Activated CD4-positive, alpha-beta T cell treated with anti-CD3 and anti-CD28 coated beads, Interleukin-2, amount 10 ng/mL, durations not matched to agents 7 days and 5 days (primary cell): ENCODE measurements around the gene RUFY4. TPM values are rescaled to one million over a fixed set of nuclear protein-coding genes. Genes with fewer than 3 reads are reported as not detected.

Experiments used
- CTCF ChIA-PET: fragments of 350-600 bp; sonication (Branson Sonifier 250); formaldehyde crosslinking; loops from one replicate; lab custom pipeline; 2021; ENCODE audit warnings: antibody characterized with exemption; lab: Charles Lee
- POLR2A ChIA-PET: fragments of 350-600 bp; sonication (Branson Sonifier 250); formaldehyde crosslinking; loops from one replicate; lab custom pipeline; 2021; ENCODE audit warnings: antibody characterized with exemption; lab: Charles Lee
- DNase-seq: peaks from one replicate; pipeline ENCODE4 v3.0.0-alpha.2; 2020
- H3K27ac Mint-ChIP-seq: one replicate; pipeline ENCODE4 v1.8.0; 2021; ENCODE audit warnings: mild to moderate bottlenecking, moderate library complexity, mixed read lengths
- H3K27me3 Mint-ChIP-seq: one replicate; pipeline ENCODE4 v1.8.0; 2021; ENCODE audit warnings: mixed read lengths
- H3K36me3 Mint-ChIP-seq: one replicate; pipeline ENCODE4 v1.8.0; 2021; ENCODE audit warnings: low read depth, mixed read lengths
- H3K4me1 Mint-ChIP-seq: one replicate; pipeline ENCODE4 v1.8.0; 2021; ENCODE audit warnings: mixed read lengths
- H3K4me3 Mint-ChIP-seq: one replicate; pipeline ENCODE4 v1.8.0; 2021; ENCODE audit warnings: mild to moderate bottlenecking, moderate library complexity, mixed read lengths
- H3K9me3 Mint-ChIP-seq: one replicate; pipeline ENCODE4 v1.8.0; 2021; ENCODE audit warnings: mixed read lengths
- total RNA-seq, 2 experiments: library from RNA; stranded (reverse); gene quantifications; one replicate each; pipeline ENCODE4 v1.2.3, GENCODE V29; 2021

RUFY4 gene
- total RNA-seq, 2 experiments from 2014 or later = 2.1 to 2.7 TPM

DNA sequence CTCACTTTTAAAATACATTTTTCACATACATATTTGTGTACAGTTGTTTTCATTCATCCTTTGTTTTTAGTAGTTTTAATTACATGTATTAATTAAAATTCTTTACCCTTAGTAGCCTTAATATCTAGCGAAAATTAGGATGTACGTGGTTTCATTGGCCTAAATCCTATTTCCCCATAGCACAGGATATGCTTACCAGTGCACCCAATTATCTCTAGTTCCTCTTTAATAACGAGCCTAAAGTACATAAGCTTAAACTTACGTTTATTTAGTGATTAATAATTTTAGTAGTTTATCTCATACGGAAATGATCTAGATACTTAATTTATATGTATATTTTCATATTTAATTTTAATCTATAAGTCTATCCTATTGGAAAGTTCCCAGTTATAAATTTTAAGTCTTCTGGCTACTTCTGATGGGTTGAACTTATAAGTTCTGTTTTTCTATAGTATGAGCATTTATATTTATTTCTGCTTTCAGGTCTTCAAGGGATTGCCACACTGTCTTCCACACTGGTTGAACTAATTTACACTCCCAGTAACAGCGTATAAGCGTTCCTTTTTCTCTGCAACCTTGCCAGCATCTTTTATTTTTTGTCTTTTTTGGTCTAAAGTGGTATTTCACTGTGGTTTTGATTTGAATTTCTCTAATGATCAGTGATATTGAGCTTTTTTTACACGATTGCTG is 21.4 kb upstream of the RUFY4 start:
- CTCF ChIA-PET = no interaction called here
- Mint-ChIP-seq H3K36me3 (peaks cover 31% of the 10 kb centered on the region), H3K9me3 (peaks cover 23% of the 10 kb centered on the region), H3K4me1 (peaks cover 3% of the 10 kb centered on the region), H3K27ac (no peak overlapping the region), H3K27me3 (peaks cover 22% of the 10 kb centered on the region), H3K4me3 (no peak overlapping the region)
- no peak for DNase-seq
- POLR2A ChIA-PET = no interaction called here

DNA sequence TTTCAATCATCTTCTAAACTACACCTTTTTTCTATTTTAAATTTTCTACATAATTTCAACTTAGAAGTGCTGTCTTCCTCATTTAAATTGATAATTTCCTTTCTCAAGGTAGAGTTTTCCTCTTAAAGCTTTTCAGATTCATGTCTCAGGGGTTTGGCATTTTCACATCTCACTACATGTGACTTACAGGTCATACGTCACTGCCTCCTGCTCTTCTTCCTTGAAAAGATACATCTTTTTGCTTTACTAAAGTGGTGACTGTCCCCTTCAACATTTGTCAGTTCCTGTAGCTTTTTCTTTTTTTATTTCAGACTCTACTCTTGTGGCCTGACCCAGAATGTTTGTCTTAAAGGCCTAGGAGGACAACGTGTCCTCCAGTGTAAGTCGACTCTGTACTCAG is 17.1 kb upstream of the RUFY4 start:
- CTCF ChIA-PET = interaction anchor here (0.6 to 1.1 kb wide), 2 partner anchors 17 to 776 kb away, joined by 5 read pairs; partner anchors contain the start of gene RUFY4
- no peak for DNase-seq
- POLR2A ChIA-PET = no interaction called here
- H3K4me1 Mint-ChIP-seq = no peaks in the 10 kb centered on the region
- peaks cover 22% of the 10 kb centered on the region for H3K27me3 Mint-ChIP-seq
- peaks cover 11% of the 10 kb centered on the region for H3K9me3 Mint-ChIP-seq
- H3K27ac Mint-ChIP-seq = no peak overlapping the region
- H3K4me3 Mint-ChIP-seq = no peak overlapping the region
- H3K36me3 Mint-ChIP-seq = peaks cover 14% of the 10 kb centered on the region

DNA sequence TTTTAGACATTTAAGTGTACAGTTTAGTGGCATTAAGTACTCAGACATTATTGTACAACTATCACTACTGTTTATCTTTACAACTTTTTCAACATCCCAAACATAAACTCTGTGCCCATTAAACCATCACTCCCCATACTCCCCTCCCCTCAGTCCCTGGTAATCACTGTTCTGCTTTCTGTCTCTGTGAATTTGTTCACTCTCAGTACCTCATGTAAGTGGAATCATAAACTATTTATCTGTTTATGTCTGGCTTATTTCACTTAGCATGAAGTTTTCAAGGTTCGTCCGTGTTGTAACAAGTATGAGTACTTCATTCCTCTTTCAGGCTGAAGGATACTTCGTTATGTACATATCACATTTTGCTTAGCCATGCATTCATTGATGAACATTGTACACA is 9.8 kb upstream of the RUFY4 start:
- no peaks in the 10 kb centered on the region for H3K4me1 Mint-ChIP-seq
- no peaks in the 10 kb centered on the region for H3K9me3 Mint-ChIP-seq
- POLR2A ChIA-PET = no interaction called here
- CTCF ChIA-PET = interaction anchor here (1.4 kb wide), 1 partner anchor 10 kb away, joined by 4 read pairs; the partner anchor contains the start of gene RUFY4
- H3K4me3 Mint-ChIP-seq = no peak overlapping the region
- H3K27me3 Mint-ChIP-seq = peaks cover 14% of the 10 kb centered on the region
- no peaks in the 10 kb centered on the region for H3K36me3 Mint-ChIP-seq
- H3K27ac Mint-ChIP-seq = no peak overlapping the region
- DNase-seq = no peak

DNA sequence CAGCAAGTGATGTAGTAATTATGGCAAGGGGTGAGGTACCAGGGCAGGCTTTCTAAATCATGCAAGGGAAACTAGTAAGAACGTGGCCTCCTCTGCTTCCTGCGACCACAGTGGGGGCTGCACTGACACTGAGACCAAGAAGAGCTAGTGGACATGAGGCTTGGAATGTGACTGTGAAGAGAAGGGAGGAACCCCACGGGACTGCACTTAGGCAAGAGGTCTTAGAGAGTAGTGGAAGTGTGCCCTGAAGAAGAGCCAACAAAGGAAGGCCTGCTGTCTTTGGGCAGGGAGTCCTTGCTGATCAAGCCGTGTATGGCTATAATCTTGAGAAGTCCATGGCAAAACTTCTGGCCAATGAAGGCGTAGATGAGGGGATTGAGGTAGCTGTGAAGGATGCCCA is 8.9 kb upstream of the RUFY4 start:
- CTCF ChIA-PET = interaction anchor here (1.4 kb wide), 1 partner anchor 9 kb away, joined by 4 read pairs; the partner anchor contains the start of gene RUFY4
- no peak overlapping the region for H3K27ac Mint-ChIP-seq
- H3K36me3 Mint-ChIP-seq = no peaks in the 10 kb centered on the region
- H3K9me3 Mint-ChIP-seq = no peaks in the 10 kb centered on the region
- POLR2A ChIA-PET = no interaction called here
- peaks cover 14% of the 10 kb centered on the region for H3K27me3 Mint-ChIP-seq
- no peaks in the 10 kb centered on the region for H3K4me1 Mint-ChIP-seq
- no peak for DNase-seq
- H3K4me3 Mint-ChIP-seq = no peak overlapping the region

DNA sequence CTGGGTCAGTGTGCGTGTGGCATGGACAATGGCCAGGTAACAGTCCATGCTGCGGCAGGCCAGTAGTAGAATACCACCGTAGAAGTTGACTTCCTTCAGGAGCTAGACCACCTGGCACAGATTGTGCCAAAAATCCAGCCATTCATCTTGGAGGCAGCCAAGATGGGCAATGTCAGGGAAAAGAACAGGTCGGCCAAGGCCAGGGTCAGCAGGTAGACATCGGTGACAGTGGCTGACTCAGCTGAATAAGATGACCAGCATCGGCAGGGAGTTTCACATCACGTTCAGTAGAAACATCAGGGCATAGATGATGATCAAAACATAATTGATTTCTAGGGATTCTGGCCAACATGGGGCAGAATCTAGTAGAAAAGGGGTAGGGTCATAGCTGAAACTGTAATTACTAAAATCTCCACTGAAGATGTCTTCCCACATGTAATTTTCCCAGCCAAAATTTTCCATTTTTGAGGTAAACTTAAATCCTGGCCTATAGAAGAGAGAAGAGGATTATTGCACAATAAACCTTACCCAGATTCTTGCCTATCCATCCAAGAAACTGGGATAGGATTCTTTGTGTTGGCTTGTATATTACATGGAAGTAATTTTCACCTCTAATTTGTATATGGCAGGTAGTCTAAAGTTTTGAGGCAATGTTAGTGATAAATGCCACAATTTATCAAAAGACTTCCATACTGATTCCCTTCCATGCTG is 7.9 kb upstream of the RUFY4 start:
- Mint-ChIP-seq H3K4me1 (no peaks in the 10 kb centered on the region), H3K27ac (no peak overlapping the region), H3K4me3 (no peak overlapping the region), H3K36me3 (no peaks in the 10 kb centered on the region), H3K27me3 (peaks cover 14% of the 10 kb centered on the region), H3K9me3 (no peaks in the 10 kb centered on the region)
- ChIA-PET CTCF (interaction anchor here (0.8 to 1.4 kb wide), 3 partner anchors 8 to 275 kb away, joined by 3 to 4 read pairs (median 3); partner anchors contain the start of gene RUFY4), POLR2A (no interaction called here)
- no peak for DNase-seq

DNA sequence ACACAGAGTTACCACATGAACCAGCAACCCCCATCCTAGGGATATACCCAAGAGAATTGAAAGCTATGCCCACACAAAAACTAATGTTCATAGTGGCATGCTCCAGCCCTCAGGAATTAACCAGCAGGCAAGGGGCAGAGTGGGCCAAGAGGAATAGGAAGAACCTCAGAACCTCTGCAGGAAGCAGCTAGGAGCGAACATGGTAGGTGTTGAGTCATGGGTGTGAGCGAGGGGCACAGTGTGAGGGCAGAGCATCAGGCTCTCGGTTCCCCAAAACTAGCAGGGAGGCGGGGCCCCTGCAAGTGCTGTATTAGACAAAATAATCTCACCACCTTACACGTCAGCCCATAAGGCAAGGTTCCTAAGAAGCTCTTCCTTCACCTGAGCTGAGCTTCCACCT is 5.6 kb upstream of the RUFY4 start:
- Mint-ChIP-seq H3K4me3 (no peak overlapping the region), H3K27ac (no peak overlapping the region), H3K9me3 (no peaks in the 10 kb centered on the region), H3K27me3 (peaks cover 13% of the 10 kb centered on the region), H3K36me3 (no peaks in the 10 kb centered on the region), H3K4me1 (peaks cover 5% of the 10 kb centered on the region)
- DNase-seq = no peak
- ChIA-PET CTCF (interaction anchor here (0.6 to 1.2 kb wide), 4 partner anchors 12 to 701 kb away, joined by 3 read pairs; no protein-coding TSS in a partner anchor), POLR2A (no interaction called here)

DNA sequence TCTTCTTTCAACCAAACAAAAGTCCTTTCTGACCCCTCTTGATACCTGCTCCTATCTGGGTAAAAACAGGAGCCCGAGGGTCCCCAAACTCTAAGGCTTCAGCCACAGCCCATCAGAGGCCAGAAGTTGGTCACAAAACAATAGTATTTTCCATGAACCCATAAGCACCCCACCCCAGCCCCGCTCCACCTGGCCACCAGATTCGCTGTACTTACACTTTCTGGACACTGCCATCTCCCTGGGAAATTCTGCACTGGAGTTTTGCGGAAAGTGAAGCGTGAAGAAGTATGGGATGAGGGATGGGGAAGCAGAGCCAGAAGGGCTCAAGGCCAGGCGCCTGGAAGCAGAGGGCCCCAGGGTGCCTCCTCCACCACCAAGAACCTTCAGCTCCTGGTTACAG is 5.2 kb upstream of the RUFY4 start:
- POLR2A ChIA-PET = no interaction called here
- CTCF ChIA-PET = interaction anchor here (0.6 to 1.2 kb wide), 4 partner anchors 12 to 700 kb away, joined by 3 read pairs; no protein-coding TSS in a partner anchor

DNA sequence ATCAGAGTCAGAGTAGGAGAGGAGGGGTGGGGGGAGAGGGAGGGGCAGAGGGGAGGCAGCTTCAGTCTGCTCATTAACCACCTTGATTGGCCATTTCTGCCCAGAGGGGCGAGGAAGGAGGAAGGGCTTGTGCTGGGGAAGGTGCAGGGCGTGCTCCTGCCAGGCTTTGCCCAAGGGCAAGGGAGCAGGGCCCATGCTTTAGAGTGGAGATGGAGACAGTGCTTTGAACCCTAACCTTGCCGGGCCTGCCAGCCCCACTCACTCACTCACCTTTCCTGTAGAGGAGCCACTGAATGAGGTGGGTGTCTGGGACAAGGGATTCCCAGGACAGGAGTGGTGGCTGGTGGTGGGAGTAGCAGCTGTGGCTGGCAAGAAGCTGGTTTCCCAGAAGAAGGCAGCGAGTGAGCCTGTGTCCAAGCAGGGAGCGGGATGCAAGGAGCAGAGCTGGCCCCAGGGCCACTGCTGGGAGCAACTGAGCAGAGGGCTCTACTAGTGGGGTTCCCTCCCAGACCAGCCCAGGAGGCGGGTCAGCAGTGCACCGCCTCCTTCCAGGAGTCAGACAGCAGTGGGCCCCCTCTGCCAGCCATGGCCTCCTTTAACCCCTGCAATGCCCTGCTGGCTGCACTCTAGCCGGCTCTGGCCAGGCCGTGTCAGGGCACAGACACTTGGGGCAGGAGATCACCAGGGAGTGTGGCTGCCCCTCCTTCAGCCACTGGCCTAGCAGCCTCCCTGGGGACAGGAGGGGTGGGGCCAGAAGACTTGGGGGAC is 3.6 kb upstream of the RUFY4 start:
- Mint-ChIP-seq H3K36me3 (no peaks in the 10 kb centered on the region), H3K4me3 (no peak overlapping the region), H3K27me3 (peaks cover 10% of the 10 kb centered on the region), H3K27ac (peak overlapping the region; percentile 13), H3K4me1 (peaks cover 13% of the 10 kb centered on the region), H3K9me3 (no peaks in the 10 kb centered on the region)
- ChIA-PET POLR2A (no interaction called here), CTCF (interaction anchor here (0.8 kb wide), 1 partner anchor 30 kb away, joined by 3 read pairs; no protein-coding TSS in a partner anchor)
- no peak for DNase-seq

More for the DNA sequence above, 5.2 kb upstream of the RUFY4 start:
- DNase-seq = no peak
- peaks cover 9% of the 10 kb centered on the region for H3K4me1 Mint-ChIP-seq
- no peak overlapping the region for H3K4me3 Mint-ChIP-seq
- H3K36me3 Mint-ChIP-seq = no peaks in the 10 kb centered on the region
- peaks cover 13% of the 10 kb centered on the region for H3K27me3 Mint-ChIP-seq
- H3K27ac Mint-ChIP-seq = no peak overlapping the region
- no peaks in the 10 kb centered on the region for H3K9me3 Mint-ChIP-seq

DNA sequence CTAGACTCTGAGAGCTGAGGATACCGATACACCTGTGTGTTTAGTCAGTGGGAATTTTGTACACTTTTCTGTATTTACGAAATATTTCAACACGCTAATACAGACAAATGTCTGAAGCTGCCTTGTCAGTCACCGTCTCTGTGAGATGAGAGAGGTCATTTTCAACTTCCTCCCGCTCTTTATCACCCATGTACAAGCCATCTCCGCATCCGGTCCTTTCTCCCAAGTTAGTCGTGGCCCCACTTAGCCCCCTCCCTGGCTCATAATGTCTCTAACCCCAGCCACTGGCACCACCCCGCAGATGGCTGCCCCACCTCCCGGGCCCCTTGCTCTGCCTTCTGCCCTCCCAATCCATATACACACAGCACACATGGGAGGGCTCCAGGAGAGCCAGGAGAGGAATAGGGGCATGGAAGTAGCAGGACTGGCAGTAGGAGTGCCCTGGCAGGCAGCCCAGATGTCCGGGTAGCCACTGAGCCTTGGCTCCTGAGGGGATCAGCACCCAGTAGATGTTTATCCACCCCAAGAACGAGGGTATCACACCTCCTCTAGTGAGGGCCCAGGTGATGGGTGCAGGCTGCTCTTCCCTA is 2.0 kb upstream of the RUFY4 start:
- H3K27ac Mint-ChIP-seq = no peak overlapping the region
- H3K4me1 Mint-ChIP-seq = peaks cover 13% of the 10 kb centered on the region
- H3K9me3 Mint-ChIP-seq = no peaks in the 10 kb centered on the region
- ChIA-PET CTCF (interaction anchor here (1.0 to 1.5 kb wide), 4 partner anchors 9 to 282 kb away, joined by 3 to 4 read pairs (median 3); no protein-coding TSS in a partner anchor), POLR2A (no interaction called here)
- H3K27me3 Mint-ChIP-seq = peaks cover 10% of the 10 kb centered on the region
- no peaks in the 10 kb centered on the region for H3K36me3 Mint-ChIP-seq
- H3K4me3 Mint-ChIP-seq = no peak overlapping the region
- DNase-seq = no peak

DNA sequence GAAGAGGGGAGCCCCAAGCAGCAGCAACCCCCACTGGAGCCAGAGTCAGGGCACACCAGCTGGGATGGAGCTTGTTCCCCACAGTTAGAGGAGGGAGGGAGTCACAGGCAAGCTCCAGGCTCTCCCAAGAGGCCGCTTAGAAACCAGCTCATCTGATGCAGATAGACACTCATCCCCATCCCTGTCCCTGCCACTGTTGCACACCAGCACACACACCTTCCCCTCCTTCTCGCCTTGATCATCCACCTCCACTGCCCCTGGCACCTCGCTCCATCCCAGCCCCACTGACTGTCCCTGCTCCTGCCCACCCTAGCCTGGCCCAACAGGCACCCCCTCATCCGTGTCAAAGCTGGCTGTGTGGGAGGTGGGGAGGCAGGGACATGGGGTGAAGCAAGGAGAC is 1.5 kb upstream of the RUFY4 start:
- POLR2A ChIA-PET = no interaction called here
- peak overlapping the region; percentile 9 for H3K27ac Mint-ChIP-seq
- no peaks in the 10 kb centered on the region for H3K36me3 Mint-ChIP-seq
- H3K4me3 Mint-ChIP-seq = no peak overlapping the region
- peaks cover 10% of the 10 kb centered on the region for H3K27me3 Mint-ChIP-seq
- CTCF ChIA-PET = interaction anchor here (0.6 to 1.5 kb wide), 5 partner anchors 9 to 283 kb away, joined by 3 to 4 read pairs (median 3); no protein-coding TSS in a partner anchor
- no peak for DNase-seq
- peaks cover 13% of the 10 kb centered on the region for H3K4me1 Mint-ChIP-seq
- no peaks in the 10 kb centered on the region for H3K9me3 Mint-ChIP-seq

DNA sequence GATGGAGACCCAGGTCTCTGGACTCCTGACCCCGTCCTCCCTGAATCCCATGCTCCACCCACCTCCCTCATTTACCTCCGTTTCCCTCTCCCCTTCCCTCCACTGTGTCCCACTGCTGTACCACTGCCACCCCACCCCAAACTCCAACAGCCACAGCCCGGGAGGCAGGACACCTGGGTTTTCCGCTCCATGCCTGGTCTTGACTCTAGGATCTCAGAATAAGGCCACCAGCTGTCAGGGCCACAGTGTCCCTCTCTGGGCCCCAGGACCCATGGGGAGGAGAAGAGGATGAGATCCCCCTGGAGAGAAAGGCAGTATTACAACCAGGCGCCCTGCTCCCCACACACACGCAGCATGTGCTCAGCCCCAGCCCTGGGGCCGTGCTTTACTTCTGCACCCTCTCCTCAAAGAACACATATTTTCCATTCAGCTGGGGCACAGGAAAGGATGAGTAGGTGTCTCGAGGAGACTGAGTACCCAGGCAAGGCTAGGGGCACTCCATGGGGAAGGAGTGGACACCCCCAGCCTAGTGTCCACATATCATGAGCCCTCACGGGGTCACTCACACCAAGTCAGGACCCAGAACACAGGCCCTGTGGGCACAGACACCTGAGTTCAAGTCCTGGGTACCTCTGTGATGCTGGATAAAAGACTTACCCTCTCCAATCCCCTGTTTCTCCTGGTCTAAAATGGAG is 700 bp downstream of the RUFY4 start:
- DNase-seq = no peak
- H3K27ac Mint-ChIP-seq = peak overlapping the region; percentile 36
- POLR2A ChIA-PET = no interaction called here
- no peaks in the 10 kb centered on the region for H3K9me3 Mint-ChIP-seq
- H3K27me3 Mint-ChIP-seq = peaks cover 5% of the 10 kb centered on the region
- peaks cover 13% of the 10 kb centered on the region for H3K4me1 Mint-ChIP-seq
- no peak overlapping the region for H3K4me3 Mint-ChIP-seq
- CTCF ChIA-PET = interaction anchor here (0.9 to 1.6 kb wide), 8 partner anchors 10 to 284 kb away, joined by 3 to 6 read pairs (median 4); no protein-coding TSS in a partner anchor
- no peaks in the 10 kb centered on the region for H3K36me3 Mint-ChIP-seq
